Spinal cord (tissue), 10 donors: ENCODE results near the gene JTB. TPM values are rescaled to one million over a fixed set of nuclear protein-coding genes. Genes with fewer than 3 reads are reported as not detected.
A peak's percentile ranks its signal among the peaks of the same experiment; 100 is the strongest.

Experiments
- DNase-seq, 6 donors: peaks; one replicate each; pipeline versions ENCODE4 v3.0.0 to v3.0.0-alpha.2; 2013 to 2015; ENCODE audit warnings: low spot score in 6 of 6, low read depth in 4 of 6
- H3K27ac ChIP-seq: one replicate; pipeline ENCODE4 v1.5.1; 2013; ENCODE audit warnings: low read depth, low read length, control low read depth
- H3K27me3 ChIP-seq: one replicate; pipeline ENCODE4 v1.6.1; 2013; ENCODE audit warnings: low read length; ENCODE audit not compliant: control insufficient read depth, insufficient read depth
- H3K36me3 ChIP-seq: one replicate; pipeline ENCODE4 v1.6.1; 2013; ENCODE audit warnings: low read length; ENCODE audit not compliant: control insufficient read depth, insufficient read depth
- H3K4me1 ChIP-seq: one replicate; pipeline ENCODE4 v1.6.1; 2013; ENCODE audit warnings: low read length; ENCODE audit not compliant: control insufficient read depth, insufficient read depth
- H3K4me3 ChIP-seq: one replicate; pipeline ENCODE4 v1.5.1; 2013; ENCODE audit warnings: low read depth, low read length, control low read depth
- H3K9me3 ChIP-seq: one replicate; pipeline ENCODE4 v1.6.1; 2013; ENCODE audit warnings: low read length; ENCODE audit not compliant: control insufficient read depth, insufficient read depth
- WGBS: methylation state at CpG from one replicate; pipeline ENCODE4 v1.1.5; 2013; ENCODE audit warnings: missing lambda C conversion rate; ENCODE audit not compliant: insufficient coverage; 5-methylcytosine and 5-hydroxymethylcytosine counted together
- polyA plus RNA-seq, 2 donors: library from polyadenylated mRNA; unstranded; fragments of 120-200 nt; gene quantifications; one replicate each; pipeline ENCODE4 v1.2.1, GENCODE V29; 2013; ENCODE audit not compliant: insufficient read length in 2 of 2
- small RNA-seq: library from RNA; depleted of rRNA; stranded (forward); fragments of <200 nt; gene quantifications from one replicate; pipeline ENCODE3, GENCODE V24; 2014; ENCODE audit warnings: low replicate concordance
- total RNA-seq, 2 donors: library from RNA; depleted of rRNA in 1 of 2; stranded (reverse); fragments of 120-200 nt in 1 of 2; fragments of >200 nt in 1 of 2; gene quantifications; one replicate each; pipeline versions ENCODE4 v1.2.3 to v1.2.4, GENCODE V29; 2013 to 2014
- donor health status: healthy.

JTB gene
- total and polyA plus RNA-seq, 4 donors = 79.4 to 140 (median 118) TPM

- DNase-seq = peak in 2 of 6 donors; percentile 47 to 64
- H3K36me3 ChIP-seq = peaks cover 40% of the 10 kb centered on the region
- peak overlapping the region; percentile 75 for H3K27ac ChIP-seq
- H3K27me3 ChIP-seq = no peaks in the 10 kb centered on the region
- no peaks in the 10 kb centered on the region for H3K9me3 ChIP-seq
- WGBS = no CpG with 5 or more reads among the region's 4 CpGs
- peaks cover 18% of the 10 kb centered on the region for H3K4me1 ChIP-seq
- H3K4me3 ChIP-seq = no peak overlapping the region
Observed at GRCh38 chr1:153928791-153929341, 48.6 kb downstream of the JTB start.

GRCh38 chr1:153928245-153928644, 49.2 kb downstream of the JTB start:
- WGBS = no CpG with 5 or more reads among the region's 1 CpG
- Histone ChIP-seq H3K27ac (peak overlapping the region; percentile 75), H3K4me1 (peaks cover 23% of the 10 kb centered on the region), H3K4me3 (no peak overlapping the region), H3K9me3 (no peaks in the 10 kb centered on the region), H3K27me3 (no peaks in the 10 kb centered on the region), H3K36me3 (peaks cover 34% of the 10 kb centered on the region)
- no peak for DNase-seq

- no peaks in the 10 kb centered on the region for H3K9me3 ChIP-seq
- no peak for DNase-seq
- peaks cover 27% of the 10 kb centered on the region for H3K4me1 ChIP-seq
- H3K36me3 ChIP-seq = peaks cover 17% of the 10 kb centered on the region
- no peak overlapping the region for H3K4me3 ChIP-seq
- no peaks in the 10 kb centered on the region for H3K27me3 ChIP-seq
- no CpG with 5 or more reads among the region's 4 CpGs for WGBS
- H3K27ac ChIP-seq = no peak overlapping the region
Observed at GRCh38 chr1:153926405-153926804, 51.1 kb downstream of the JTB start.

Small RNA genes within 50 kb of the gene (small RNA-seq; reads per million reads assigned to genes)
- not detected for gene MIR6737

Other genes starting within 250 kb of the JTB start
- gene INTS3, start 249.6 kb downstream of the JTB start, total RNA-seq = 10 to 100 TPM; 40.5 to 57.8 TPM
- 100 to 1,000 TPM in 1 of 2 donors, 10 to 100 TPM in 1; 81.5 to 107 TPM for gene INTS3, start 249.6 kb downstream of the JTB start, polyA plus RNA-seq
- 10 to 100 TPM; 12.1 to 29.0 TPM for gene SLC27A3, start 202.3 kb downstream of the JTB start, total RNA-seq
- 10 to 100 TPM; 28.5 to 37.3 TPM for gene SLC27A3, start 202.3 kb downstream of the JTB start, polyA plus RNA-seq
- 10 to 100 TPM; 16.3 to 18.7 TPM for gene GATAD2B, start 54.7 kb downstream of the JTB start, total RNA-seq
- 10 to 100 TPM; 34.6 to 35.3 TPM for gene GATAD2B, start 54.7 kb downstream of the JTB start, polyA plus RNA-seq
- gene DENND4B, start 31.0 kb downstream of the JTB start, total RNA-seq = 10 to 100 TPM; 18.9 to 19.5 TPM
- gene DENND4B, start 31.0 kb downstream of the JTB start, polyA plus RNA-seq = 10 to 100 TPM; 58.7 to 74.4 TPM
- gene CRTC2, start 19.1 kb downstream of the JTB start, total RNA-seq = 10 to 100 TPM in 1 of 2 donors, 1 to 10 TPM in 1; 5.8 to 12.7 TPM
- 10 to 100 TPM; 35.2 to 53.1 TPM for gene CRTC2, start 19.1 kb downstream of the JTB start, polyA plus RNA-seq
- 10 to 100 TPM; 30.5 to 66.0 TPM for gene SLC39A1, start 14.1 kb downstream of the JTB start, total RNA-seq
- gene SLC39A1, start 14.1 kb downstream of the JTB start, polyA plus RNA-seq = 10 to 100 TPM; 32.3 to 47.7 TPM
- gene CREB3L4, start 9.8 kb downstream of the JTB start, total RNA-seq = 10 to 100 TPM in 1 of 2 donors, 1 to 10 TPM in 1; 4.3 to 16.5 TPM
- gene CREB3L4, start 9.8 kb downstream of the JTB start, polyA plus RNA-seq = 10 to 100 TPM in 1 of 2 donors, 1 to 10 TPM in 1; 6.5 to 14.0 TPM
- gene RAB13, start 8.7 kb upstream of the JTB start, total RNA-seq = 10 to 100 TPM; 17.6 to 43.3 TPM
- gene RAB13, start 8.7 kb upstream of the JTB start, polyA plus RNA-seq = 10 to 100 TPM; 53.7 to 57.1 TPM
- 1,000 to 10,000 TPM; 1,054 to 4,447 TPM for gene RPS27, start 13.1 kb upstream of the JTB start, total RNA-seq
- gene RPS27, start 13.1 kb upstream of the JTB start, polyA plus RNA-seq = 1,000 to 10,000 TPM; 1,570 to 1,672 TPM
- gene NUP210L, start 177.4 kb upstream of the JTB start, total RNA-seq = under 1 TPM; 0.10 to 0.11 TPM
- under 1 TPM; 0.16 to 0.48 TPM for gene NUP210L, start 177.4 kb upstream of the JTB start, polyA plus RNA-seq
- gene TPM3, start 214.4 kb upstream of the JTB start, total RNA-seq = 100 to 1,000 TPM; 147 to 235 TPM
- 100 to 1,000 TPM; 191 to 194 TPM for gene TPM3, start 214.4 kb upstream of the JTB start, polyA plus RNA-seq
- under 1 TPM; 0.66 to 0.89 TPM for gene CFAP141, start 228.7 kb upstream of the JTB start, total RNA-seq
- gene CFAP141, start 228.7 kb upstream of the JTB start, polyA plus RNA-seq = 1 to 10 TPM; 2.3 to 5.6 TPM
- 10 to 100 TPM; 58.4 to 58.9 TPM for gene UBAP2L, start 243.3 kb upstream of the JTB start, total RNA-seq
- 100 to 1,000 TPM; 141 to 155 TPM for gene UBAP2L, start 243.3 kb upstream of the JTB start, polyA plus RNA-seq